Measurements from ENCODE around the gene ATRIP. TPM values are rescaled to one million over a fixed set of nuclear protein-coding genes. Genes with fewer than 3 reads are reported as not detected.
A peak's percentile ranks its signal among the peaks of the same experiment; 100 is the strongest.

The ATRIP gene
- total and polyA plus RNA-seq, 5 donors from 2014 or later, result 9.6 to 14.7 (median 11.9) TPM

- peak overlapping the region; percentile 66 to 84 (median 72) for H3K4me3 Mint-ChIP-seq
- Histone ChIP-seq H3K4me3 (ENCODE audit: low read depth, low read length) (no peak overlapping the region), H3K9me3 (ENCODE audit: control insufficient read depth in 2 of 2, low read length in 2 of 2) (no peaks in the 10 kb centered on the region), H3K27ac (ENCODE audit: insufficient read depth, low read length, poor library complexity, severe bottlenecking) (no peak overlapping the region), H3K27me3 (ENCODE audit: control insufficient read depth, insufficient read depth, low read length) (peaks cover 2% of the 10 kb centered on the region), H3K36me3 (ENCODE audit: control insufficient read depth, insufficient read depth, low read length) (peaks cover 8% of the 10 kb centered on the region), H3K4me1 (ENCODE audit: control insufficient read depth, insufficient read depth, low read length, poor library complexity, severe bottlenecking) (peaks cover 8% of the 10 kb centered on the region)
- DNase-seq (no peak), ATAC-seq (ENCODE audit: low read depth in 2 of 2) (no peak)
- no peaks in the 10 kb centered on the region for H3K36me3 Mint-ChIP-seq
- peak overlapping the region in 1 of 3 donors; percentile 52 for H3K27ac Mint-ChIP-seq
- H3K4me1 Mint-ChIP-seq, result peaks cover 0 to 24% (median 4%) of the 10 kb centered on the region in 4 donors
- H3K9me3 Mint-ChIP-seq, result peaks cover 0 to 2% (median 0%) of the 10 kb centered on the region in 7 donors
- peaks cover 22% of the 10 kb centered on the region for H3K27me3 Mint-ChIP-seq
Observed at GRCh38 chr3:48428088-48428571, 18.4 kb upstream of the ATRIP start.

- no peak overlapping the region for H3K27ac Mint-ChIP-seq
Observed at GRCh38 chr3:48428572-48429316, 17.8 kb upstream of the ATRIP start.

DNA sequence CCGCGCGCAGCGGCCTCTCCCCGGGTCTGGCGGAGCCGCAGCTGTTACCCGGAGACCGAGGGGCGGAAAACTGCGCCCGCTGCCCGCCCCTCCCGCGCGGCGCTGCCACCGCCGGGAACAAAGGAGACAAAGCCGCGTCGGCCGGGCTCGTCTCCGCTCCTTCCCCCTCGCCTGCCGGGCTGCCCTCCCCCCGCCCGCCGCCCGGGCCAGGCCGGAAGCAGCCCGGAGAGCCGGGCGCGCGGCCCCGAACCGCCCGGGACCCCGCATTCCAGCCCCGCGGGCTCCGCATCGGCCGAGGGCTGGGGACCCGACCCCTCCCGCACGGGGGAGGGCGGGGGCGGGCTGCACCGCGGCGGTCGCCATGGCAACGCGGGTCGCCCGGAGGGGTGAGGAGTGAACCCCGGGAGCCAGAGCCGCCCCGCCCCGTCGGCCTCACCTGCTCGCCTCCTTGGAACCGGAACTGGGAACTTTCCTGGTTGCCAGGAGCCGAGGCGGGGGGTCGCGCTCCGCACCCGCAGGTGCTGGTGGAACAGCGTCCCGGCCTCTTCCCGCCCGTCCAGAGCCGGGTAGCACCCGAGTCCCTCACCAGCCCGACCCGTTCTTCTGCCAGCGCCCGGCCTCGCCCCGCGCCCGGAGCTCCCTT lies 17.1 kb upstream of the ATRIP start:
- peak; percentile 42 to 69 (median 60) for DNase-seq
- H3K9me3 ChIP-seq (ENCODE audit: control insufficient read depth in 2 of 2, low read length in 2 of 2), result no peaks in the 10 kb centered on the region
- peak; percentile 49 to 54 for ATAC-seq (ENCODE audit: low read depth in 2 of 2)
- peaks cover 8% of the 10 kb centered on the region for H3K4me1 ChIP-seq (ENCODE audit: control insufficient read depth, insufficient read depth, low read length, poor library complexity, severe bottlenecking)
- Mint-ChIP-seq H3K4me3 (peak overlapping the region in 3 of 4 donors; percentile 57 to 87 (median 78)), H3K27ac (peak overlapping the region in 1 of 3 donors; percentile 59), H3K27me3 (peaks cover 22% of the 10 kb centered on the region), H3K36me3 (no peaks in the 10 kb centered on the region), H3K4me1 (peaks cover 0 to 26% (median 4%) of the 10 kb centered on the region in 4 donors), H3K9me3 (peaks cover 0 to 2% (median 0%) of the 10 kb centered on the region in 7 donors)
- no peak overlapping the region for H3K27ac ChIP-seq (ENCODE audit: insufficient read depth, low read length, poor library complexity, severe bottlenecking)
- no peak overlapping the region for H3K4me3 ChIP-seq (ENCODE audit: low read depth, low read length)
- H3K36me3 ChIP-seq (ENCODE audit: control insufficient read depth, insufficient read depth, low read length), result peaks cover 8% of the 10 kb centered on the region
- H3K27me3 ChIP-seq (ENCODE audit: control insufficient read depth, insufficient read depth, low read length), result peaks cover 2% of the 10 kb centered on the region

More at GRCh38 chr3:48428572-48429316, 17.8 kb upstream of the ATRIP start:
- H3K9me3 ChIP-seq (ENCODE audit: control insufficient read depth in 2 of 2, low read length in 2 of 2), result no peaks in the 10 kb centered on the region
- ATAC-seq (ENCODE audit: low read depth in 2 of 2) (peak in 1 of 2 donors; percentile 52), DNase-seq (no peak)
- H3K4me1 Mint-ChIP-seq, result peaks cover 0 to 24% (median 4%) of the 10 kb centered on the region in 4 donors
- H3K27me3 Mint-ChIP-seq, result peaks cover 22% of the 10 kb centered on the region
- no peak overlapping the region for H3K4me3 ChIP-seq (ENCODE audit: low read depth, low read length)
- no peak overlapping the region for H3K27ac ChIP-seq (ENCODE audit: insufficient read depth, low read length, poor library complexity, severe bottlenecking)
- peak overlapping the region; percentile 66 to 84 (median 72) for H3K4me3 Mint-ChIP-seq
- H3K4me1 ChIP-seq (ENCODE audit: control insufficient read depth, insufficient read depth, low read length, poor library complexity, severe bottlenecking), result peaks cover 8% of the 10 kb centered on the region
- peaks cover 2% of the 10 kb centered on the region for H3K27me3 ChIP-seq (ENCODE audit: control insufficient read depth, insufficient read depth, low read length)
- peaks cover 8% of the 10 kb centered on the region for H3K36me3 ChIP-seq (ENCODE audit: control insufficient read depth, insufficient read depth, low read length)
- H3K9me3 Mint-ChIP-seq, result peaks cover 0 to 2% (median 0%) of the 10 kb centered on the region in 7 donors
- H3K36me3 Mint-ChIP-seq, result no peaks in the 10 kb centered on the region

DNA sequence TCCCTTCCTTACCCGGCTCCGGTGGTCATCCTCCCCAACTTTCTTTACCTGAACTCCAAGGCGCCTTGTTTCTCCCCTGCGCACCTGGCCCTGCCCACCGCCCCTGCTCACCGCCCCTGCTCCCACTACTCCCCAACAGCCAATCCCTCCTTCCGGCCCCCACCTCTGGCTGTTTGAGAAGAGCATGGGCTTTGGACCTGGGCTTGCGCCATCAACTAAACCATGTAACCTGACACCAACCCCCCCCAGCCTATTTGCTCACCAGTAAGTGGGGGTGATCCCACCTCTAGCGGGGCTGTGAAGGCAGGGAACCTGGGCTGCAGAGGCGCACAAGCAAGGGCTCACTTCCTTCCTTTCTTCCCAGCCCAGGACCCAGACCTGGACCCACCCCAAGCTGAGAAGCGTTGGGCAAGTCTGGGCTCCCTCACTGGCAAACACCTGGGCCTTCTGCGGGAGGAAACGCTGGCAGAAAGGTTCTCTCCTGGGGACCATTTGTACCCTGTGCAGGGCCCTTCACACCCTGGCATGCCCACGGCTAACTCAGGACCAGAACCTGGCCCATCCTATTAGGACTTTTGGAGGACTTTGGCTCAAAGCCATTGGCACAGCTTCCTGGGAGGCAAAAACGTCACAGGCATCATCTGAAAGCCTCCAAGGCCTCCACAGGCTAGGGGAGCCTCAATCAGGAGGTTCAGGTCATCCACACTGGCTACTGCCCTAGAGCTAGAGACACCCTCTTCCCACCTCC lies 16.4 kb upstream of the ATRIP start, which contains the start of gene PLXNB1:
Gene PLXNB1 (minus strand): TSS at position 127 of the 748 bp plus-strand sequence. CDS start 5,475 bp downstream, outside the sequence.
- ATAC-seq (ENCODE audit: low read depth in 2 of 2), result peak in 1 of 2 donors; percentile 18
- peak within 1 kb of the TSS in 1 of 3 donors; percentile 66 for H3K27ac Mint-ChIP-seq
- H3K27ac ChIP-seq (ENCODE audit: insufficient read depth, low read length, poor library complexity, severe bottlenecking), result no peak within 1 kb of the TSS

GRCh38 chr3:48430708-48431101 lies 15.8 kb upstream of the ATRIP start:
- H3K4me1 ChIP-seq (ENCODE audit: control insufficient read depth, insufficient read depth, low read length, poor library complexity, severe bottlenecking), result peaks cover 8% of the 10 kb centered on the region
- H3K4me1 Mint-ChIP-seq, result peaks cover 0 to 32% (median 4%) of the 10 kb centered on the region in 4 donors
- no peaks in the 10 kb centered on the region for H3K36me3 Mint-ChIP-seq
- no peak overlapping the region for H3K4me3 ChIP-seq (ENCODE audit: low read depth, low read length)
- ATAC-seq (ENCODE audit: low read depth in 2 of 2) (no peak), DNase-seq (no peak)
- H3K9me3 Mint-ChIP-seq, result peaks cover 0 to 2% (median 0%) of the 10 kb centered on the region in 7 donors
- no peak overlapping the region for H3K27ac ChIP-seq (ENCODE audit: insufficient read depth, low read length, poor library complexity, severe bottlenecking)
- H3K27me3 Mint-ChIP-seq, result peaks cover 22% of the 10 kb centered on the region
- H3K27ac Mint-ChIP-seq, result peak overlapping the region in 1 of 3 donors; percentile 66
- peaks cover 2% of the 10 kb centered on the region for H3K27me3 ChIP-seq (ENCODE audit: control insufficient read depth, insufficient read depth, low read length)
- H3K4me3 Mint-ChIP-seq, result peak overlapping the region; percentile 57 to 91 (median 82)
- H3K36me3 ChIP-seq (ENCODE audit: control insufficient read depth, insufficient read depth, low read length), result peaks cover 8% of the 10 kb centered on the region
- H3K9me3 ChIP-seq (ENCODE audit: control insufficient read depth in 2 of 2, low read length in 2 of 2), result no peaks in the 10 kb centered on the region

More for the DNA sequence above, 16.4 kb upstream of the ATRIP start, which contains the start of gene PLXNB1:
- Mint-ChIP-seq H3K4me3 (peak within 1 kb of the TSS; percentile 57 to 91 (median 82)), H3K27me3 (peaks cover 22% of the 10 kb centered on the region), H3K36me3 (no peaks in the 10 kb centered on the region), H3K9me3 (peaks cover 0 to 2% (median 0%) of the 10 kb centered on the region in 7 donors), H3K4me1 (peaks cover 0 to 30% (median 4%) of the 10 kb centered on the region in 4 donors)
- Histone ChIP-seq H3K36me3 (ENCODE audit: control insufficient read depth, insufficient read depth, low read length) (peaks cover 8% of the 10 kb centered on the region), H3K4me1 (ENCODE audit: control insufficient read depth, insufficient read depth, low read length, poor library complexity, severe bottlenecking) (peaks cover 8% of the 10 kb centered on the region), H3K27me3 (ENCODE audit: control insufficient read depth, insufficient read depth, low read length) (peaks cover 2% of the 10 kb centered on the region), H3K9me3 (ENCODE audit: control insufficient read depth in 2 of 2, low read length in 2 of 2) (no peaks in the 10 kb centered on the region), H3K4me3 (ENCODE audit: low read depth, low read length) (no peak within 1 kb of the TSS)
- peak in 1 of 3 donors; percentile 27 for DNase-seq

GRCh38 chr3:48431224-48432029 lies 15.1 kb upstream of the ATRIP start:
- no peak overlapping the region for H3K4me3 ChIP-seq (ENCODE audit: low read depth, low read length)
- no peaks in the 10 kb centered on the region for H3K36me3 Mint-ChIP-seq
- no peaks in the 10 kb centered on the region for H3K9me3 ChIP-seq (ENCODE audit: control insufficient read depth in 2 of 2, low read length in 2 of 2)
- DNase-seq (no peak), ATAC-seq (ENCODE audit: low read depth in 2 of 2) (no peak)
- peaks cover 8% of the 10 kb centered on the region for H3K36me3 ChIP-seq (ENCODE audit: control insufficient read depth, insufficient read depth, low read length)
- H3K4me1 ChIP-seq (ENCODE audit: control insufficient read depth, insufficient read depth, low read length, poor library complexity, severe bottlenecking), result peaks cover 13% of the 10 kb centered on the region
- peak overlapping the region in 1 of 3 donors; percentile 46 for H3K27ac Mint-ChIP-seq
- H3K4me3 Mint-ChIP-seq, result peak overlapping the region; percentile 22 to 91 (median 72)
- H3K27me3 Mint-ChIP-seq, result peaks cover 22% of the 10 kb centered on the region
- peaks cover 0 to 2% (median 0%) of the 10 kb centered on the region in 7 donors for H3K9me3 Mint-ChIP-seq
- H3K27me3 ChIP-seq (ENCODE audit: control insufficient read depth, insufficient read depth, low read length), result peaks cover 2% of the 10 kb centered on the region
- H3K4me1 Mint-ChIP-seq, result peaks cover 0 to 32% (median 4%) of the 10 kb centered on the region in 4 donors
- H3K27ac ChIP-seq (ENCODE audit: insufficient read depth, low read length, poor library complexity, severe bottlenecking), result no peak overlapping the region
